A673 (cell line): ENCODE results near the gene STX8. TPM values are rescaled to one million over a fixed set of nuclear protein-coding genes. Genes with fewer than 3 reads are reported as not detected.

ENCODE experiments used
- BruUV-seq: library from RNA; stranded (reverse); fragments of 400-500 nt; replicated peaks from 2 replicates; lab custom pipeline; 2021; lab: Mats Ljungman, UMichigan
- CTCF ChIA-PET: fragments of 300-600 bp; sonication (Branson Sonifier 250); formaldehyde crosslinking; loops from one replicate; lab custom pipeline; 2022; ENCODE audit warnings: antibody characterized with exemption; lab: Charles Lee
- POLR2A ChIA-PET: fragments of 300-600 bp; sonication (Branson Sonifier 250); formaldehyde crosslinking; loops from one replicate; lab custom pipeline; 2022; ENCODE audit warnings: antibody characterized with exemption; ENCODE audit not compliant: low non-redundant PET; lab: Charles Lee
- DNase-seq: peaks from one replicate; pipeline ENCODE4 v3.0.0-alpha.2; 2015; ENCODE audit warnings: low spot score
- H3K27ac ChIP-seq: fragments of 200-600 bp; sonication (generic); 2 replicates; pipeline ENCODE4 v1.5.1; 2016; ENCODE audit warnings: mixed run types, low read depth, mild to moderate bottlenecking, mixed read lengths, antibody characterized with exemption, low read length; ENCODE audit not compliant: poor library complexity, severe bottlenecking
- H3K27me3 ChIP-seq: fragments of 200-600 bp; sonication (generic); replicated peaks from 2 replicates; pipeline ENCODE4 v1.6.1; 2017; ENCODE audit warnings: mixed run types, low read depth, mild to moderate bottlenecking, mixed read lengths, antibody characterized with exemption, low read length; ENCODE audit not compliant: insufficient read depth, poor library complexity
- H3K36me3 ChIP-seq: fragments of 200-600 bp; sonication (generic); 2 replicates; pipeline ENCODE4 v1.6.1; 2016; ENCODE audit warnings: mixed run types, mild to moderate bottlenecking, mixed read lengths, antibody characterized with exemption, low read length; ENCODE audit not compliant: insufficient read depth, poor library complexity, severe bottlenecking
- H3K4me1 ChIP-seq: fragments of 200-600 bp; sonication (generic); 2 replicates; pipeline ENCODE4 v1.6.1; 2017; ENCODE audit warnings: mixed run types, mild to moderate bottlenecking, mixed read lengths, antibody characterized with exemption, low read length; ENCODE audit not compliant: insufficient read depth, poor library complexity, severe bottlenecking
- H3K4me3 ChIP-seq: fragments of 200-600 bp; sonication (generic); 2 replicates; pipeline ENCODE4 v1.5.1; 2016; ENCODE audit warnings: low read depth, mixed run types, mild to moderate bottlenecking, mixed read lengths, low read length; ENCODE audit not compliant: poor library complexity, severe bottlenecking
- H3K9me3 ChIP-seq: fragments of 200-600 bp; sonication (generic); 2 replicates; pipeline ENCODE4 v1.6.1; 2016; ENCODE audit warnings: mixed run types, low read depth, mild to moderate bottlenecking, mixed read lengths, antibody characterized with exemption, low read length; ENCODE audit not compliant: poor library complexity, severe bottlenecking
- EZH2 ChIP-seq: fragments of 200-600 bp; sonication (generic); IDR thresholded peaks from 2 replicates; pipeline ENCODE4 v1.6.1; 2017; ENCODE audit warnings: borderline replicate concordance, low read depth, mild to moderate bottlenecking, mixed read lengths, antibody characterized with exemption, low read length; ENCODE audit not compliant: poor library complexity, severe bottlenecking
- intact Hi-C: fragments of 100-400 bp; cut with micrococcal nuclease; formaldehyde crosslinking; loops from one replicate; pipeline ENCODE4 v1.10.0; 2022; ENCODE audit not compliant: unreplicated experiment
- total RNA-seq: library from RNA; stranded (reverse); gene quantifications from 2 replicates; pipeline ENCODE4 v1.2.3, GENCODE V29; 2021
- TF ChIP-seq, protein P1 (sequence below): fragments of 300-800, 200-600 bp; sonication (generic); conservative IDR thresholded peaks from 2 replicates; pipeline ENCODE4 v1.5.1; 2017; ENCODE audit warnings: low read depth, mild to moderate bottlenecking, antibody characterized with exemption, low read length, moderate library complexity, mixed read lengths

Gene STX8
- total RNA-seq, 1 experiment from 2014 or later = 51.4 TPM

DNA sequence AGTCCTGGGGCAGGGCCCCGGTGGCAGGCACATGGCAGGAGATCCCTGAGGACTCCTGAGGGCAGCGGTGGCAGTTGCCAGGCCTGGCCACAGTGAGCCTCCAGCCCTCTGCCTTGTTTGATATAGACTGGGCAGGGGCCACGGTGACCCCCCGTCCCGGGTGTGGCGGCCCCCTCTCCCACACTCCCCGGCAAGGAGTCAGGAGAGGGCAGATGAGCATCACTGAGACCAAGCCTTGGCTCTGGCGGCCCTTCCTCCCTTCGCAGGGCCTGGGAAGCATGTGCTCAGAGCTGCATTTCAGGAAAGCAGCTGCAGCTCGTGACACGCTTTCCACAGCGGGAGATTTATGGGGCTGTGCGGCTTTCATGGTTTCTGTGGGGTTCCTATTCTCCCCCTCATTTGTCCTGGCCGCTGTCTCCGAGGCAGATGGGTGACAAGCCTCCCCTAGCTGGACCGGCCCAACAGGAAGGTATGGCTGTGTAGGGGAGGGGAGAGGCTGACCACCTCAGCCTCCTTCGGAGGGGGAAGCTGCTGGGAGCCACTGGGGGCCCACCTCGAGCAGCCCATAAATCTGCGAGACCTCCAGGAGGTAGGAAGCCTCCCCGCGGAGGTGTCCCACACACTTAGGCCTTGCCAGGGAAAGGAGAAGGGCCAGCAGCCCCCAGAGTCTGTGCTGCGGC, 342.9 kb downstream of the STX8 start:
- H3K4me1 ChIP-seq = peaks cover 11% of the 10 kb centered on the region
- CTCF ChIA-PET = no interaction called here
- peak; percentile 39 for DNase-seq

GRCh38 chr17:9232155-9232475, 343.5 kb downstream of the STX8 start:
- no peak for DNase-seq
- intact Hi-C loops = no loop called here
- no peaks in the 10 kb centered on the region for H3K9me3 ChIP-seq
- no peaks in the 10 kb centered on the region for H3K36me3 ChIP-seq
- no peak overlapping the region for H3K27ac ChIP-seq
- CTCF ChIA-PET = no interaction called here
- POLR2A ChIA-PET = no interaction called here
- TF ChIP-seq, protein P1, sequence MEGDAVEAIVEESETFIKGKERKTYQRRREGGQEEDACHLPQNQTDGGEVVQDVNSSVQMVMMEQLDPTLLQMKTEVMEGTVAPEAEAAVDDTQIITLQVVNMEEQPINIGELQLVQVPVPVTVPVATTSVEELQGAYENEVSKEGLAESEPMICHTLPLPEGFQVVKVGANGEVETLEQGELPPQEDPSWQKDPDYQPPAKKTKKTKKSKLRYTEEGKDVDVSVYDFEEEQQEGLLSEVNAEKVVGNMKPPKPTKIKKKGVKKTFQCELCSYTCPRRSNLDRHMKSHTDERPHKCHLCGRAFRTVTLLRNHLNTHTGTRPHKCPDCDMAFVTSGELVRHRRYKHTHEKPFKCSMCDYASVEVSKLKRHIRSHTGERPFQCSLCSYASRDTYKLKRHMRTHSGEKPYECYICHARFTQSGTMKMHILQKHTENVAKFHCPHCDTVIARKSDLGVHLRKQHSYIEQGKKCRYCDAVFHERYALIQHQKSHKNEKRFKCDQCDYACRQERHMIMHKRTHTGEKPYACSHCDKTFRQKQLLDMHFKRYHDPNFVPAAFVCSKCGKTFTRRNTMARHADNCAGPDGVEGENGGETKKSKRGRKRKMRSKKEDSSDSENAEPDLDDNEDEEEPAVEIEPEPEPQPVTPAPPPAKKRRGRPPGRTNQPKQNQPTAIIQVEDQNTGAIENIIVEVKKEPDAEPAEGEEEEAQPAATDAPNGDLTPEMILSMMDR = no peak
- TF ChIP-seq EZH2 = no peak
- no peak overlapping the region for H3K4me3 ChIP-seq
- no peaks in the 10 kb centered on the region for H3K27me3 ChIP-seq
- BruUV-seq = no TSS peak
- peaks cover 11% of the 10 kb centered on the region for H3K4me1 ChIP-seq

More for the DNA sequence above, 342.9 kb downstream of the STX8 start:
- no peaks in the 10 kb centered on the region for H3K9me3 ChIP-seq
- POLR2A ChIA-PET = no interaction called here
- H3K27me3 ChIP-seq = no peaks in the 10 kb centered on the region
- no peak overlapping the region for H3K27ac ChIP-seq
- no TSS peak for BruUV-seq
- intact Hi-C loops = no loop called here
- no peaks in the 10 kb centered on the region for H3K36me3 ChIP-seq
- H3K4me3 ChIP-seq = no peak overlapping the region
- TF ChIP-seq EZH2 = no peak
- TF ChIP-seq, protein P1 = no peak

GRCh38 chr17:9231449-9232154, 344.0 kb downstream of the STX8 start:
- Histone ChIP-seq H3K4me1 (peaks cover 11% of the 10 kb centered on the region), H3K4me3 (no peak overlapping the region), H3K27me3 (no peaks in the 10 kb centered on the region), H3K9me3 (no peaks in the 10 kb centered on the region), H3K36me3 (no peaks in the 10 kb centered on the region), H3K27ac (no peak overlapping the region)
- CTCF ChIA-PET = no interaction called here
- intact Hi-C loops = no loop called here
- POLR2A ChIA-PET = no interaction called here
- TF ChIP-seq, protein P1 = no peak
- TF ChIP-seq EZH2 = no peak
- no TSS peak for BruUV-seq
- no peak for DNase-seq
